Astrocyte of the cerebellum (primary cell): ENCODE data around the gene NWD2.

Source experiments
- DNase-seq: peaks from one replicate; pipeline ENCODE4 v3.0.0-alpha.2; 2011; ENCODE audit warnings: low read depth
- H3K4me3 ChIP-seq: 2 replicates; pipeline ENCODE4 v1.5.1; 2011; ENCODE audit warnings: mild to moderate bottlenecking, low read depth, low read length, moderate library complexity
- CTCF ChIP-seq: IDR thresholded peaks from 2 replicates; pipeline ENCODE4 v1.5.1; 2012; ENCODE audit warnings: low read length, low read depth, moderate library complexity, mild to moderate bottlenecking; ENCODE audit errors: missing control alignments
- in situ Hi-C: cut with HindIII; loops from 2 replicates; pipeline ENCODE4 v1.10.0; 2017; ENCODE audit warnings: low sequenced_read_pairs

NWD2 gene

DNA sequence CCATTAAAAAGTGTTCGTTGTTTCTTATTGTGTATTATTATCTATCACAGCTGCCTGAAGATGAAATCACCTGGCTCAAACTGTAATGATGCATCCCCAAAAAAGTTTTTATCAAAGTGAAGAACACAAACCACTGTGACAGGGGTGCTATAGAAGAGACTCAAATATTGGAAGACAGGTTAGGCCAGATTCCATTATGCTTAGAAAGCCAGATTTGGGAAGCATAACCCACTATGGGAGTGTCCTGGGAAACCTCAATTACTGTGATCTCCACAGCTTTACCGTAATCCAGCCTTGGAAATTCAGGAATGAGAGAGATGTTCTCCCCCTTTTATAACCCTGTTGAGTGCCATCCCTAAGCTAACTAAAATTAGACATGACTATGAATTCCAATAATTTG is 114.2 kb downstream of the NWD2 start:
- no peak overlapping the region for H3K4me3 ChIP-seq
- no peak for DNase-seq
- in situ Hi-C loops = no loop called here
- TF ChIP-seq CTCF = no peak

DNA sequence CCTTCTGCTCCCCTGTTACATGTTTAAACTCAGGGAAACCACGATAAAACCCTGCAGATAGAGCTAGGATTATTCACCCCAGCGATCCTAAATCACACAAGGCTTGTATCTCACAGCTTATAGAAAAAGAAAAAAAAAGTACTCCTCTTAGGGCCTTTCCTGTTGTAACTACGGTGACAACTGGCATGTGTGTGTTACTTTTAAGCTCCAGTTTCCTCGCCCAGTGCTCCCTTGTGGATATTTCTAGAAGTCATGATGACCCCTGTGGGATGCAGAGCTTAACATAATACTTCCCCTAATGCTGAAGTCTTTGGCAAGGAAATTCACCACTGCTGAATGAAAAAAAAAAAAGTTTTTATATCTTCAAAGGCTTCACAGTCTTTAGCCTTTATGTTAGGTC is 114.7 kb downstream of the NWD2 start:
- in situ Hi-C loops = no loop called here
- TF ChIP-seq CTCF = no peak
- no peak overlapping the region for H3K4me3 ChIP-seq
- DNase-seq = no peak

GRCh38 chr4:37365888-37366287 is 121.3 kb downstream of the NWD2 start:
- TF ChIP-seq CTCF = no peak
- H3K4me3 ChIP-seq = no peak overlapping the region
- in situ Hi-C loops = no loop called here
- peak; percentile 24 for DNase-seq

DNA sequence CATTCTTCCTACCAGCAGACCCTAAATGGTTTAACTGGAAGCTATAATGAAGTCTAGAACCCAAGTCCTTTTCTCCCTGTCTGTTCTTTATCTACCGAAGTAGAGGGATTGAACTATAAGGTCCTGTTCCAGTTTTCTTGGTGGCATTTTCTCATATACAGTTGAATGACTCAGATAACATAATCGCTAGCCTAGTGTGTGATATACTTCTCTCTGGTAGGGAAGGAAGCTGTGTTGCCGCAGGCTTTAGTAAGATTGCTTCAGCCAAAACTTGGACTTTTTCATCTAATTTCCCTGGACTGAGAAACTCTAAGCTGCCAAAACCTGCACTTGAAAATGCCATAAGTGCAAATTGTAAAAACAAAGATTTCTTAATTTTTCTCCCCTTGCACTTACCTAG is 123.4 kb downstream of the NWD2 start:
- no peak for DNase-seq
- H3K4me3 ChIP-seq = no peak overlapping the region
- in situ Hi-C loops = no loop called here
- TF ChIP-seq CTCF = no peak

DNA sequence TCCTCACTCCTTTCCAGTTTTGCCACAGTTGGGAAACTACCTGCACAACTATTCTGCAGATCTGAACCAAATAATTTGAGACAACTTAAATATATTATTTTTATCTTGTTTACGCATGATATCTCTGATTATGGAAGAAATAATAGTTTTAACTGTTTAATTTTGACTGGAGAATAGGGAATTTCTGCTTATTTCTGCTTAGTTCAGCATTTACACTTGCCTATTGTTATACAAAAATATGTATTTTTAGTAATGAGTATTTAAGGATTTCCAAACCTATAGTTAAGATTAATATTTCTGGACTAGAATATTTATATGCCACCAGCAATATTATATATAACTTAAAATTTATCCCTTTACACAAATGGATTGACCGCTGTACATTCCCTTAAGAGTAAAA is 125.5 kb downstream of the NWD2 start:
- no peak for TF ChIP-seq CTCF
- in situ Hi-C loops = no loop called here
- no peak overlapping the region for H3K4me3 ChIP-seq
- DNase-seq = no peak

GRCh38 chr4:37381040-37381668 is 136.6 kb downstream of the NWD2 start:
- no peak for TF ChIP-seq CTCF
- H3K4me3 ChIP-seq = no peak overlapping the region
- in situ Hi-C loops = no loop called here
- no peak for DNase-seq

DNA sequence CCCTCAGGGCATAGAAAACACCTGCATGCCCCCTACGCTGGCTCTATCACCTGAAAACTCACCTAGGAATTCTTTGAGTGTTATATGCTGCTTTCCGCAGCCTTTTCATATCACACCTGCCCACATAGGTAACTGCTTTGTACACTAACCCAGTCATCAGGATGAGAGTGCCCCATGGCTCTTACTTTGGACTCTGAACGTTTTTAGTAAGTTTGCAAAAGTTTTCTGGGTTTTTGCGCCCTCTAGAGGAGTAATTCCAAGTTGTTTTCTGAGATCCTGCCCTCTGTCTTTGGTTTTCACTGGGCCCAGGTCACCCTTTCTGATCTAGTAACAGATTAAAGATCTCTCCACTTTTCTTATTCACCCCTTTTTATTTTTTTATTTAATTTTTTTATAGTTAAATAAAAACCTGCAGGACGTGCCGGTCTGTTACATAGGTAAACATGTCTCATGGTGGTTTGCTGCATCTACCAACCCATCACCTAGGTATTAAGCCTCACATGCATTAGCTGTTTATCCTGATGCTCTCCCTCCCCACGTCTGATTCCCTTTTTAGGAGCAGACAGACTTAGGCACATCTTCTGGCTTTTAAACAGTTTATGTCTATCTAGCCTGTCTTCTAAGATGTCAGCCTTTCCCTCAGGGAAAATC is 139.2 kb downstream of the NWD2 start:
- no peak for DNase-seq
- in situ Hi-C loops = no loop called here
- H3K4me3 ChIP-seq = no peak overlapping the region
- TF ChIP-seq CTCF = peak; percentile 76
